ENCODE data around the gene PLXNA2.

- TF ChIP-seq CTCF (IDR thresholded peaks at IDR 0.05) (no peak), POLR2AphosphoS5 (IDR thresholded peaks at IDR 0.05) (no peak)
Observed at GRCh38 chr1:208202333-208202995, 41.7 kb downstream of the PLXNA2 start.
